GM13977 (cell line): ENCODE measurements around the gene DPP10.

Source experiments
- DNase-seq: peaks from one replicate; pipeline ENCODE4 v3.0.0; 2012; ENCODE audit warnings: low spot score
- in situ Hi-C: fragments of 300-500 bp; cut with MboI; formaldehyde crosslinking; loops from one replicate; pipeline ENCODE4 v1.12.0; 2022; ENCODE audit warnings: low sequenced_read_pairs, low pct_unique_long_range_greater_than_20kb, mixed read lengths, inconsistent platforms; ENCODE audit not compliant: unreplicated experiment
- TF ChIP-seq, protein P1 (sequence below): IDR thresholded peaks from 2 replicates; pipeline ENCODE4 v1.5.1; 2012; ENCODE audit warnings: mild to moderate bottlenecking, control low read depth; ENCODE audit not compliant: insufficient read depth; ENCODE audit errors: extremely low read depth, missing control alignments

Gene DPP10

DNA sequence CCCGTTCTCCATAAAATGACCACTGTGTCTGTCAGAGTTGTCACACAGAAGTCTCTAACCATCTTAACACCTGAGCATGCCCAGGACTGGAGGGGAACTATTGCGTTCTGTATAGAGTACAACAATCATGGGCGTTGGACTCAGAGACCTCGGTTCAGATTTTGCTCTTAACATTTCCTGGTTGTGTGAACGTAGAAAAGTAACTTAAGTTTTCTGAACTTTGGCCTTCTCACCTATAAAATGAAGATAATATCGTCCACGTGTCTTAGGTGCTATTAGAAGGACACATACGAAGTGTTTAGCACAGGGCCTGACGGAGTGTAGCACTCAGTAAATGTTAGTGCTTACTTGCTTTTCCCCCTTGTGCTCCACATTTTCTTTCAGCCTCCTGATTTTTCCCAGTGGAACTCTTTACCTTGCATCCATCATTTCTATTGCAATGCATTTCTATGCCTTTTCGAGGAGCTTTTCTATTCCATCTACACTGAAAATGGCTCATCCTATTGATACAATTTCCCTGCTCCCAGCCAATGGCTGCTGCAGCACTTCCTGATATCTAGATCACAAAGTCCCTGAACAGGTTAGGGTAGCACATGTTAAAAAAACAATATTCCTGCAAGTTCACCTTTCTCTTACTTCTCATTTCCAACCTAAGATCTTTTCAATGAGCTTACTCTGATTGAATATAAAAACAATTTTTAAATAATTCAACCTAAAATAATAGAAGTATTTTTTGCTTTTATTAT lies 22.7 kb downstream of the DPP10 start:
- in situ Hi-C loops = no loop called here
- TF ChIP-seq, protein P1, sequence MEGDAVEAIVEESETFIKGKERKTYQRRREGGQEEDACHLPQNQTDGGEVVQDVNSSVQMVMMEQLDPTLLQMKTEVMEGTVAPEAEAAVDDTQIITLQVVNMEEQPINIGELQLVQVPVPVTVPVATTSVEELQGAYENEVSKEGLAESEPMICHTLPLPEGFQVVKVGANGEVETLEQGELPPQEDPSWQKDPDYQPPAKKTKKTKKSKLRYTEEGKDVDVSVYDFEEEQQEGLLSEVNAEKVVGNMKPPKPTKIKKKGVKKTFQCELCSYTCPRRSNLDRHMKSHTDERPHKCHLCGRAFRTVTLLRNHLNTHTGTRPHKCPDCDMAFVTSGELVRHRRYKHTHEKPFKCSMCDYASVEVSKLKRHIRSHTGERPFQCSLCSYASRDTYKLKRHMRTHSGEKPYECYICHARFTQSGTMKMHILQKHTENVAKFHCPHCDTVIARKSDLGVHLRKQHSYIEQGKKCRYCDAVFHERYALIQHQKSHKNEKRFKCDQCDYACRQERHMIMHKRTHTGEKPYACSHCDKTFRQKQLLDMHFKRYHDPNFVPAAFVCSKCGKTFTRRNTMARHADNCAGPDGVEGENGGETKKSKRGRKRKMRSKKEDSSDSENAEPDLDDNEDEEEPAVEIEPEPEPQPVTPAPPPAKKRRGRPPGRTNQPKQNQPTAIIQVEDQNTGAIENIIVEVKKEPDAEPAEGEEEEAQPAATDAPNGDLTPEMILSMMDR = no peak
- DNase-seq = no peak

DNA sequence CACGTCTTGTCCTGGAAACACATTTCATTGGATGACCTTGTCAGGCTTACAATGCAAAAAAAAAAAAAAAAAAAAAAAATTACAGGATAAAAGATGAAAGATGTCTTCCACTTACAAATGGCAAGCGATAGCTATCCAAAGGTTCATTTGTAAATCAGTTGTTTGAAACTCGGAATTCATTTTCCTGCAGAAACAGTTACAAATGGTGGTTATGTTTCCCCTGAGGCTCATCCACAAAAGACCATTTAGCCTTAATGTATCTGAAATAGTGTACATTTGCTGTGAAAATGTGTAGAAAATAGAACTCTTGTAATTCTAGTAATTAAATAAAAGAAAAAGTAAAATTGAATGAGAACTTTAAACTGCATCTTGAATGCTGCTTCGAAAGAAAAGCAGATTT lies 25.9 kb downstream of the DPP10 start:
- in situ Hi-C loops = no loop called here
- no peak for DNase-seq
- TF ChIP-seq, protein P1 = no peak

DNA sequence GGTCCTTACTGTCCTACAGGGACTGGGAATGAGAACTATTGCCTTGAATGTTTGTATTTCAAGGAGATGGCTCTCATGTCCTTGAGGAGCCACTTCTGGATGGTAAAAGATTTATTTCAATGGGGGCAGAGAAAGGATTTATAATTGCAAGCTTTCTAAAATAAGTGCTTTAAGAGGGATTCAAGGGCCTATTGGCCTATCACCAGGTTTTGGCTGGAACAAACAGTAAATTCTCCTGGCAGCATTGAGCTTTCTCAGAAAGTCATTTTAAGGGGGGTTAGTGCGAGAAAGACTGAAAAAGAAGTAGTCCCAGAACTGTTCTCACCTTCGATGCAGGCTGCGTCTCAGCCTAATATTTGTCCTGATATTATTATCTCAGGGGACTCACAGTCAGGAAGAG lies 29.8 kb downstream of the DPP10 start:
- in situ Hi-C loops = no loop called here
- TF ChIP-seq, protein P1 = no peak
- no peak for DNase-seq

DNA sequence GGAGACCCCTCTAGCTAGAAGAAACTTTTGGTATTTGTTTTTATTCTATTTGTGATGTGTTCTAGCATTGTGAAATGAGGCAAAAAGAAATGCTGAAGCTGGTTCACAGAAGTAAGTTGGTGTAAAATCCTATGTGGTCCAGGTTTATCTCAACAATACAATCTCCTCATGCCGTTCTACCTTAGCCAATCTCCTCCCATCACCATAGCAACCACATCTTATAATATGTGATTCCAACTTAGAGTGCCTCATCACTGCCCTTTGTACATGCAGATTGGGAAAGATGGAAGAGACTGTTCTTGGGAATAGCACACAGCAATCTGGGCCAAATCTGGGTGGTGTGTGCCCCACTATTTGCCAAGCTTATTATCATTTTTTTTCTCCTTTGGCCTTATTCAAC lies 30.3 kb downstream of the DPP10 start:
- TF ChIP-seq, protein P1 = no peak
- no peak for DNase-seq
- in situ Hi-C loops = no loop called here

DNA sequence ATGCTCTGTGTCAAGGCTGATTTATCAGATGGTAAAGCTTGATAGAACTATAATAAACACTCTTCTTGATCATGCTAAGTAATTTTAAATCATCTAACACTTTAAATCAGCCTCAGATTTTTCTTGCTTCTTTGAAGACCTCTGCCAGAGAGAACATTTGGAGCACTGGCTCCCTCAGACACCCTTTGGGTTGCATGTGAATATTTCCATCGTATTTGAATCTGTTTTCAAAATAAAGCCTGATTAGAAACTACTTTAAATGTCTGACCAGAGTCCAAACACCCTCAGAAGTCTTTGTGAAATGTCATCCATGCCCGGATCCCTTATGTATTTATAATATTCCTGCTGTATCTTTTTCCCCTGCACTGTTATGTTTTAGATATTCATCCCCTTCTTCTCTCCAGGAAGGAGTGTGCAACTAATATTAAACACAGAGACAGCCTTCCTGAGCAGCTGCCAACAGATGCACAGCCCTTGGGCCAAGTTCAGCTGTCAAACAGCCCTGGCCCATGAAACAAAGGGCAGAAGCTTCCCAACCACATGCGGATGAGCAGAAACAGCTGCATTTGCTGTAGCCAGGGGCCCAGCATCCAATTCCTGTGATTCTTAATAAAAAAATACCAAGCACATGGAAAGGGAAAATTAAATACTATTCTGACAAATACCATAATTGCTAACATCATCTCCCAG lies 46.5 kb downstream of the DPP10 start:
- DNase-seq = no peak
- TF ChIP-seq, protein P1 = no peak
- in situ Hi-C loops = no loop called here

DNA sequence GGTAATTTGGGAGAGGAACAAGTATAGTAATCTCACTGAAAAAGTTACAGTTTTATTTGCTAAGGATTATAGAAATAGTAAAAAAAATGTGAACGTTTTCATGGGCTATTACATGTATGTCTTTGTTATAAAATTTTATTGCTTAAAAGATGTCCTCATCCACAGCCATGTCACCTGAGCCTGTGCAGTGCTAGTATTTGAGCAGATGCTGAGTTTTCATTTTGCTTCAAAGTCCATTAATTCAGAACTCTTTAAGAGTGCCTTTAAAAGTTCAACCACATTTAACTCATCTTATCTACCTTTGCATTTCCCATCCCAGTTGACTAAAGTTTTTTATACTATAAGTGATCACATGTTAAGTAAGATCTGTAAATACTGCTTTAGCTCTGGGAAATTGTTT lies 52.6 kb downstream of the DPP10 start:
- in situ Hi-C loops = no loop called here
- no peak for DNase-seq
- TF ChIP-seq, protein P1 = no peak
